IPS-NIHi7 (cell line): Measurements from ENCODE around the gene HBQ1.
"Not testable (repeated sequence)": the region's sequence is repeated elsewhere in the genome, so short reads cannot be mapped to it uniquely, and the experiment has no call there.

Experiments
- DNase-seq: peaks from one replicate; pipeline ENCODE4 v3.0.0; 2012; ENCODE audit warnings: mixed read lengths; ENCODE audit errors: extremely low spot score

The HBQ1 gene

GRCh38 chr16:176006-176405 lies 4.3 kb upstream of the HBQ1 start:
- DNase-seq: not testable (repeated sequence)

GRCh38 chr16:176477-177382 lies 3.5 kb upstream of the HBQ1 start, which contains the start of gene HBA1:
Gene HBA1, plus strand, starts transcription at chr16:176680. Its CDS starts 37 bp downstream, at chr16:176717.
- DNase-seq: not testable (repeated sequence)

- no peak for DNase-seq
These were observed 2.9 kb upstream of the HBQ1 start for GRCh38 chr16:177394-177822.

GRCh38 chr16:177981-178667 lies 2.1 kb upstream of the HBQ1 start:
- no peak for DNase-seq

- no peak for DNase-seq
These were observed 1.6 kb upstream of the HBQ1 start for GRCh38 chr16:178668-179015.

GRCh38 chr16:179211-180092 lies 807 bp upstream of the HBQ1 start:
- no peak for DNase-seq

- DNase-seq: peak; percentile 94
These were observed 664 bp downstream of the HBQ1 start for GRCh38 chr16:180681-181564.

- DNase-seq: no peak
These were observed 1.3 kb downstream of the HBQ1 start for GRCh38 chr16:181565-182021.

GRCh38 chr16:183005-183404 lies 2.7 kb downstream of the HBQ1 start:
- DNase-seq: no peak

- DNase-seq: no peak
These were observed 5.0 kb downstream of the HBQ1 start for GRCh38 chr16:185213-185612.

GRCh38 chr16:185691-186090 lies 5.4 kb downstream of the HBQ1 start:
- DNase-seq: no peak

- DNase-seq: no peak
These were observed 7.1 kb downstream of the HBQ1 start for GRCh38 chr16:187330-187729.

GRCh38 chr16:188674-189073 lies 8.4 kb downstream of the HBQ1 start:
- peak; percentile 30 for DNase-seq

- no peak for DNase-seq
These were observed 9.4 kb downstream of the HBQ1 start for GRCh38 chr16:189604-190186.

GRCh38 chr16:191831-192230 lies 11.6 kb downstream of the HBQ1 start:
- no peak for DNase-seq

GRCh38 chr16:192686-193085 lies 12.4 kb downstream of the HBQ1 start:
- DNase-seq: no peak

GRCh38 chr16:193441-193840 lies 13.2 kb downstream of the HBQ1 start:
- DNase-seq: no peak

- no peak for DNase-seq
These were observed 14.3 kb downstream of the HBQ1 start for GRCh38 chr16:194516-194915.

- no peak for DNase-seq
These were observed 20.1 kb downstream of the HBQ1 start for GRCh38 chr16:200388-200787.

- no peak for DNase-seq
These were observed 23.0 kb downstream of the HBQ1 start for GRCh38 chr16:203246-203645.
